ENCODE measurements around the gene SLC39A8. TPM values are rescaled to one million over a fixed set of nuclear protein-coding genes. Genes with fewer than 3 reads are reported as not detected.
"Not testable (repeated sequence)": the region's sequence is repeated elsewhere in the genome, so short reads cannot be mapped to it uniquely, and the experiment has no call there.

Gene SLC39A8
- total RNA-seq, 3 donors from 2014 or later (not counting 1 experiment from before 2014, with no cell fraction given): 18.0 to 20.0 (median 18.2) TPM

DNA sequence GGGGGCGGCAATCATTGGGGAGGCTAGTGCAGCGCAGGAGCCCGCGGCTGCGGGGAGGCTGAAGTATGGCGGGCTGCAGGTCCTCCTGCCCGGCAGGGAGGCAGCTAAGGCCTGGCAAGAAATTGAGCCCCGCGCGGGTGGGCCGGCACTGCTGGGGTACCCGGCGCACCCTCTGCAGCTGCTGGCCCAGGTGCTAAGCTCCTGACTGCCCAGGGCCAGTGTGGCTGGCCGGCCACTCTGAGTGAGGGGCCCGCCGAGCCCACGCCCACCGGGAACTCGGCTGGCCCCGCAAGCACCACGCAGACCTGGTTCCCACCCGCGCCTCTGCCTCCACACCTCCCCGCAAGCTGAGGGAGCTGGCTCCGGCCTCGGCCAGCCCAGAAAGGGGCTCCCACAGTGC, 94.9 kb downstream of the SLC39A8 start:
- Mint-ChIP-seq H3K9me3 (no peaks in the 10 kb centered on the region), H3K27ac (no peak overlapping the region), H3K36me3 (no peaks in the 10 kb centered on the region), H3K4me1 (no peaks in the 10 kb centered on the region), H3K4me3 (no peak overlapping the region), H3K27me3 (ENCODE audit: low read depth in 2 of 2) (no peaks in the 10 kb centered on the region)
- DNase-seq (no peak), ATAC-seq (no peak)
- Histone ChIP-seq H3K27me3 (ENCODE audit: control insufficient read depth, insufficient read depth, low read length) (no peaks in the 10 kb centered on the region), H3K27ac (ENCODE audit: low read length) (no peak overlapping the region), H3K4me1 (ENCODE audit: control insufficient read depth, insufficient read depth, low read length) (no peaks in the 10 kb centered on the region), H3K36me3 (ENCODE audit: control insufficient read depth, insufficient read depth, low read length) (no peaks in the 10 kb centered on the region), H3K9me3 (ENCODE audit: control insufficient read depth, insufficient read depth, low read length) (no peaks in the 10 kb centered on the region), H3K4me3 (ENCODE audit: low read length) (no peak overlapping the region)
- TF ChIP-seq, protein P1, sequence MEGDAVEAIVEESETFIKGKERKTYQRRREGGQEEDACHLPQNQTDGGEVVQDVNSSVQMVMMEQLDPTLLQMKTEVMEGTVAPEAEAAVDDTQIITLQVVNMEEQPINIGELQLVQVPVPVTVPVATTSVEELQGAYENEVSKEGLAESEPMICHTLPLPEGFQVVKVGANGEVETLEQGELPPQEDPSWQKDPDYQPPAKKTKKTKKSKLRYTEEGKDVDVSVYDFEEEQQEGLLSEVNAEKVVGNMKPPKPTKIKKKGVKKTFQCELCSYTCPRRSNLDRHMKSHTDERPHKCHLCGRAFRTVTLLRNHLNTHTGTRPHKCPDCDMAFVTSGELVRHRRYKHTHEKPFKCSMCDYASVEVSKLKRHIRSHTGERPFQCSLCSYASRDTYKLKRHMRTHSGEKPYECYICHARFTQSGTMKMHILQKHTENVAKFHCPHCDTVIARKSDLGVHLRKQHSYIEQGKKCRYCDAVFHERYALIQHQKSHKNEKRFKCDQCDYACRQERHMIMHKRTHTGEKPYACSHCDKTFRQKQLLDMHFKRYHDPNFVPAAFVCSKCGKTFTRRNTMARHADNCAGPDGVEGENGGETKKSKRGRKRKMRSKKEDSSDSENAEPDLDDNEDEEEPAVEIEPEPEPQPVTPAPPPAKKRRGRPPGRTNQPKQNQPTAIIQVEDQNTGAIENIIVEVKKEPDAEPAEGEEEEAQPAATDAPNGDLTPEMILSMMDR (IDR thresholded peaks at IDR 0.05): no peak
- WGBS (ENCODE audit: insufficient coverage): 88% methylated on average over 26 of the region's 26 CpGs
- intact Hi-C loops (cut with micrococcal nuclease): no loop called here

GRCh38 chr4:102247041-102247440, 98.2 kb downstream of the SLC39A8 start:
- DNase-seq (no peak), ATAC-seq (no peak)
- H3K36me3 ChIP-seq (ENCODE audit: control insufficient read depth, insufficient read depth, low read length): no peaks in the 10 kb centered on the region
- H3K4me3 ChIP-seq (ENCODE audit: low read length): no peak overlapping the region
- Mint-ChIP-seq H3K27me3 (ENCODE audit: low read depth in 2 of 2) (peaks cover 0 to 3% of the 10 kb centered on the region in 2 donors), H3K9me3 (no peaks in the 10 kb centered on the region), H3K36me3 (no peaks in the 10 kb centered on the region), H3K4me3 (no peak overlapping the region), H3K4me1 (no peaks in the 10 kb centered on the region), H3K27ac (no peak overlapping the region)
- TF ChIP-seq, protein P1 (IDR thresholded peaks at IDR 0.05): no peak
- no peaks in the 10 kb centered on the region for H3K9me3 ChIP-seq (ENCODE audit: control insufficient read depth, insufficient read depth, low read length)
- no peaks in the 10 kb centered on the region for H3K4me1 ChIP-seq (ENCODE audit: control insufficient read depth, insufficient read depth, low read length)
- intact Hi-C loops (cut with micrococcal nuclease): no loop called here
- no CpG with 5 or more reads among the region's 1 CpG for WGBS (ENCODE audit: insufficient coverage)
- no peaks in the 10 kb centered on the region for H3K27me3 ChIP-seq (ENCODE audit: control insufficient read depth, insufficient read depth, low read length)
- no peak overlapping the region for H3K27ac ChIP-seq (ENCODE audit: low read length)

- no peak overlapping the region for H3K27ac ChIP-seq (ENCODE audit: low read length)
- H3K27me3 Mint-ChIP-seq (ENCODE audit: low read depth in 2 of 2): peaks cover 0 to 3% of the 10 kb centered on the region in 2 donors
- no peak overlapping the region for H3K4me3 Mint-ChIP-seq
- no peaks in the 10 kb centered on the region for H3K9me3 Mint-ChIP-seq
- H3K27me3 ChIP-seq (ENCODE audit: control insufficient read depth, insufficient read depth, low read length): no peaks in the 10 kb centered on the region
- H3K36me3 ChIP-seq (ENCODE audit: control insufficient read depth, insufficient read depth, low read length): no peaks in the 10 kb centered on the region
- H3K4me3 ChIP-seq (ENCODE audit: low read length): no peak overlapping the region
- no peak for DNase-seq
- 98% methylated on average over 4 of the region's 4 CpGs for WGBS (ENCODE audit: insufficient coverage)
- no peak overlapping the region for H3K27ac Mint-ChIP-seq
- no peaks in the 10 kb centered on the region for H3K4me1 Mint-ChIP-seq
- intact Hi-C loops (cut with micrococcal nuclease): no loop called here
- TF ChIP-seq, protein P1 (IDR thresholded peaks at IDR 0.05): no peak
- ATAC-seq: no peak
- H3K36me3 Mint-ChIP-seq: no peaks in the 10 kb centered on the region
- H3K9me3 ChIP-seq (ENCODE audit: control insufficient read depth, insufficient read depth, low read length): no peaks in the 10 kb centered on the region
- no peaks in the 10 kb centered on the region for H3K4me1 ChIP-seq (ENCODE audit: control insufficient read depth, insufficient read depth, low read length)
Measured at GRCh38 chr4:102246416-102246815, 98.9 kb downstream of the SLC39A8 start.

DNA sequence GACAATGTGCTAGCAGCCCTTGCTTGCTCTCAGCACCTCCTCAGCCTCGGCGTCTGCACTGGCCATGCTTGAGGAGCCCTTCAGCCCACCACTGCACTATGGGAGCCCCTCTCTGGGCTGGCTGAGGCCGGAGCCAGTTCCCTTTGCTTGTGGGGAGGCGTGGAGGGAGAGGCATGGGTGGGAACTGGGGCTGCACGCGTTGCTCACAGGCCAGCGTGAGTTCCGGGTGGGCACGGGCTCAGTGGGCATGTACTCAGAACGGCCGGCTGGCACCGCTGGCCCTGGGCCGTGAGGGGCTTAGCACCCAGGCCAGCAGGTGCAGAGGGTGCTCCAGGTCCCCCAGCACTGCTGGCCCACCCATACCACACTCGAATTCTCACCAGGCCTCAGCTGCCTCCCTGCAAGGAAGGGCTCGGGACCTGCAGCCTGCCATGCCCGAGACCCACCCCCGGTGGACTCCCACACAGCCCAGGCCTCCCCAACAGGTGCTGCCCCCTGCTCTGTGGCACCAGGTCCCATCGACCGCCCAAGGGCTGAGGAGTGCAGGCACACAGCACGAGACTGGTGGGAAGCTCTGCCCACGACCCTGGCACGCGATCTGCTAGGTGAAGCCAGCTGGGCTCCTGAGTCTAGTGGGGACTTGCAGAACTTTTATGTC, 100.3 kb downstream of the SLC39A8 start:
- no peaks in the 10 kb centered on the region for H3K9me3 Mint-ChIP-seq
- TF ChIP-seq, protein P1 (IDR thresholded peaks at IDR 0.05): no peak
- H3K27ac Mint-ChIP-seq: no peak overlapping the region
- ATAC-seq (no peak), DNase-seq (no peak)
- peaks cover 0 to 3% of the 10 kb centered on the region in 2 donors for H3K27me3 Mint-ChIP-seq (ENCODE audit: low read depth in 2 of 2)
- no peak overlapping the region for H3K4me3 Mint-ChIP-seq
- no peaks in the 10 kb centered on the region for H3K4me1 Mint-ChIP-seq
- Histone ChIP-seq H3K27ac (ENCODE audit: low read length) (no peak overlapping the region), H3K4me1 (ENCODE audit: control insufficient read depth, insufficient read depth, low read length) (no peaks in the 10 kb centered on the region), H3K36me3 (ENCODE audit: control insufficient read depth, insufficient read depth, low read length) (no peaks in the 10 kb centered on the region), H3K4me3 (ENCODE audit: low read length) (no peak overlapping the region), H3K9me3 (ENCODE audit: control insufficient read depth, insufficient read depth, low read length) (no peaks in the 10 kb centered on the region), H3K27me3 (ENCODE audit: control insufficient read depth, insufficient read depth, low read length) (no peaks in the 10 kb centered on the region)
- H3K36me3 Mint-ChIP-seq: no peaks in the 10 kb centered on the region
- WGBS (ENCODE audit: insufficient coverage): 89% methylated on average over 23 of the region's 23 CpGs
- intact Hi-C loops (cut with micrococcal nuclease): no loop called here

DNA sequence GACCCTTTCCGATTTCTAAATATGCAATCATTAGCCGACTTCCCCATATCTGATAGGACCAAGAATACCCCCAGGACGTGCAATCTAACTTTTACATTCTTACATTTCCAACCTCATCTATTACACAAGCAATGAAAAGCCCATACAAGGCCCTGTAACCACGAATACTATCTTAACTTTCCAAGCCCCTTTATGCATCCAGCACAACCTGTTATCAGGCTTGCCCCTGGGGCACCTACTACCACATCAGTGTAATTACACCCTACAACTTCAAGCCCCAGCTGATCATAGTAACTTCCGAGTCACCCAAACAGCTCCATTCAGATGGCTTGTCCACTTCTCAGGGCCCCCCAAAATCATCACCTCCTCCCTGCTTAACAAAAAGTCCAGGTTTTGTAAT, 102.0 kb downstream of the SLC39A8 start:
- H3K27me3 ChIP-seq (ENCODE audit: control insufficient read depth, insufficient read depth, low read length); H3K4me1 Mint-ChIP-seq; H3K27ac ChIP-seq (ENCODE audit: low read length); H3K9me3 Mint-ChIP-seq; ATAC-seq; H3K4me3 Mint-ChIP-seq; H3K9me3 ChIP-seq (ENCODE audit: control insufficient read depth, insufficient read depth, low read length); H3K4me3 ChIP-seq (ENCODE audit: low read length); H3K27ac Mint-ChIP-seq; H3K4me1 ChIP-seq (ENCODE audit: control insufficient read depth, insufficient read depth, low read length); intact Hi-C loops (cut with micrococcal nuclease); H3K36me3 ChIP-seq (ENCODE audit: control insufficient read depth, insufficient read depth, low read length); H3K36me3 Mint-ChIP-seq; DNase-seq; H3K27me3 Mint-ChIP-seq (ENCODE audit: low read depth in 2 of 2): not testable (repeated sequence)
- WGBS (ENCODE audit: insufficient coverage): 78% methylated on average over 5 of the region's 5 CpGs

All from natural killer cell (primary cell).